GM12872 (cell line): Measurements from ENCODE around the gene ODAD2.

ENCODE experiments used
- TF ChIP-seq, protein P1 (sequence below): IDR thresholded peaks from 3 replicates; pipeline ENCODE4 v1.5.1; 2011; ENCODE audit warnings: low read depth, mild to moderate bottlenecking, low read length, moderate library complexity; ENCODE audit not compliant: insufficient read depth

ODAD2 gene

DNA sequence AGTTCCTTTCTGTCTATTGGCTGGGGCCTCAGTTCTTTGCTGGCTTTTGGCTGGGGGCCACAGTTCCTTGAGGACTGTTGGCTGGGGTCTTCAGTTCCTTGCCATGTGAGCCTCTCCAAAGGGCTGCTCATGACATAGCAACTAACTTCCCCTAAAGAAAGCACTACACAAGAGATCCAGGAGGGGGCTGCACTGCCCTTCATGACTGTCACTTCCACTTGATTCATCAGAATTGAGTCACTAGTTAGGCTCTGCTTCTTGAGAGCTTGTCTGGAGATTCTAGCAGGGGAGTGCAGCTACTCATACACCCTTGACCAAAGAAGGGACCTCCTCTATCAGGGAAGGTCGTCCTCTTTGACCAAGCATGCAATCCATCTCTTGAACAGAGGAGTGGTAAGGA is 215.2 kb downstream of the ODAD2 start:
- TF ChIP-seq, protein P1, sequence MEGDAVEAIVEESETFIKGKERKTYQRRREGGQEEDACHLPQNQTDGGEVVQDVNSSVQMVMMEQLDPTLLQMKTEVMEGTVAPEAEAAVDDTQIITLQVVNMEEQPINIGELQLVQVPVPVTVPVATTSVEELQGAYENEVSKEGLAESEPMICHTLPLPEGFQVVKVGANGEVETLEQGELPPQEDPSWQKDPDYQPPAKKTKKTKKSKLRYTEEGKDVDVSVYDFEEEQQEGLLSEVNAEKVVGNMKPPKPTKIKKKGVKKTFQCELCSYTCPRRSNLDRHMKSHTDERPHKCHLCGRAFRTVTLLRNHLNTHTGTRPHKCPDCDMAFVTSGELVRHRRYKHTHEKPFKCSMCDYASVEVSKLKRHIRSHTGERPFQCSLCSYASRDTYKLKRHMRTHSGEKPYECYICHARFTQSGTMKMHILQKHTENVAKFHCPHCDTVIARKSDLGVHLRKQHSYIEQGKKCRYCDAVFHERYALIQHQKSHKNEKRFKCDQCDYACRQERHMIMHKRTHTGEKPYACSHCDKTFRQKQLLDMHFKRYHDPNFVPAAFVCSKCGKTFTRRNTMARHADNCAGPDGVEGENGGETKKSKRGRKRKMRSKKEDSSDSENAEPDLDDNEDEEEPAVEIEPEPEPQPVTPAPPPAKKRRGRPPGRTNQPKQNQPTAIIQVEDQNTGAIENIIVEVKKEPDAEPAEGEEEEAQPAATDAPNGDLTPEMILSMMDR: peak; percentile 38

DNA sequence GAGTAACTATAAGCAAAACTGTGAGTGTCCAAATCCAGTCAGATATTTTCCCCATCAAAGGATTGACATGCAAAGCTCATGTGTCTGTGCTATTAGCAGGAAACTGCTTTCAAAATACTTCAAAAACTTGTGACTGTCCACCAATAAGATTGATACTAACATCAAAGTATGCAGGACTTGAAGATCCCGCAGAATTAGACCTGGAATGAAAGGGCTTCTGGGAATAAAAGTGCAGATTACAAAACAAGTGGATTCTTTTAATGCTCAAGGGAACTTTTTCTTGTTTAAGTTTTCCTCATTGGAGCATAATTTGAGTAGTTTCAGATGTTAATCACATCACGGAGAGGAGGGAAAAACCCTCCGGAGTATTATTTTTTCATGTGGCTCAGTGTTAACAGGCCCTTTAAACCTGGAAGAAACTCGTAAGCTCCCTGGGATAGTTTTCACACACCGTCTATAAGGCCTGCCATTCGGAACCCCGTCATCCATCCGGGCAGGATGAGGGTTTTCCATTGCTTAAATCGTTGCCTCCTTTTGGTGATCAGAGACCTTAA is 219.3 kb downstream of the ODAD2 start:
- TF ChIP-seq, protein P1: no peak

GRCh38 chr10:27774831-27775230 is 224.0 kb downstream of the ODAD2 start:
- TF ChIP-seq, protein P1: no peak

GRCh38 chr10:27771231-27771630 is 227.6 kb downstream of the ODAD2 start:
- TF ChIP-seq, protein P1: no peak

DNA sequence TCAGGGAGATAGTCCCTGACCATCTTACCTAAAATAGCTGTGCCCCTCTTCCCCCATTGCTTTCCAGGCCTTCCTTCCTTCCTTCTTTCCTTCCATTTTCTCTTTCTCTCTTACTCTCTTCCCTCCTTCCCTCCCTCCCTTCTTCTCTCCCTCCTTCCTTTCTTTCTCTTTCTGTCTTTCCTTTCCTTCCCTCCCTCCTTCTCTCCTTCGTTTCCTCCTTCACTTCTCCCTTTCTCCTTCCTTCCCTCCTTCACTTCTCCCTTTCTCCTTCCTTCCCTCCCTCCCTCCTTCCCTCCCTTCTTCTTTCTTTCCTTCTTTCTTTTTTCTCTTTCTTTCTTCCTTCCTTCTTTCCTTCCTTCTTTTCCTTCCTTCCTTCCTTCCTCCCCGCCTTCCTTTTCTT is 228.7 kb downstream of the ODAD2 start:
- TF ChIP-seq, protein P1: no peak
